Heart right ventricle (tissue), 16 donors: ENCODE results near the gene RAB28. TPM values are rescaled to one million over a fixed set of nuclear protein-coding genes. Genes with fewer than 3 reads are reported as not detected.

Experiments
- ATAC-seq, 8 donors: fragments of 200-7000 bp; cut with Tn5 transposase; one replicate each; pipeline ENCODE4 v1.9.1; 2020; ENCODE audit warnings: mild to moderate bottlenecking in 8 of 8, moderate library complexity in 8 of 8, moderate number of reproducible peaks in 1 of 8
- DNase-seq, 2 donors: peaks; one replicate each; pipeline ENCODE4 v3.0.0-alpha.2; 2020
- H3K27ac ChIP-seq, 10 donors: fragments of 200-600 bp; sonication (generic) in 2 of 10; one replicate each; pipeline versions ENCODE4 v1.5.0 to v1.8.0; 2020 to 2022; ENCODE audit warnings: mild to moderate bottlenecking in 3 of 10
- H3K27me3 ChIP-seq, 7 donors: fragments of 200-600 bp; one replicate each; pipeline ENCODE4 v1.8.0; 2021 to 2022; ENCODE audit warnings: mild to moderate bottlenecking in 2 of 7
- H3K36me3 ChIP-seq, 9 donors: fragments of 200-600 bp; sonication (generic) in 1 of 9; one replicate each; pipeline versions ENCODE4 v1.5.0 to v1.8.0; 2020 to 2022; ENCODE audit warnings: mild to moderate bottlenecking in 2 of 9
- H3K4me1 ChIP-seq, 9 donors: fragments of 200-600 bp; sonication (generic) in 1 of 9; one replicate each; pipeline versions ENCODE4 v1.5.0 to v1.8.0; 2020 to 2022; ENCODE audit warnings: mild to moderate bottlenecking in 4 of 9
- H3K4me3 ChIP-seq, 10 donors: fragments of 200-600 bp; sonication (generic) in 2 of 10; one replicate each; pipeline versions ENCODE4 v1.5.0 to v1.8.0; 2020 to 2022; ENCODE audit warnings: mild to moderate bottlenecking in 7 of 10, moderate library complexity in 2 of 10
- H3K9me3 ChIP-seq, 11 donors: fragments of 200-600 bp in 10 of 11; sonication (generic) in 2 of 11; one replicate each; pipeline versions ENCODE4 v1.5.0 to v1.8.0; 2013 to 2022; ENCODE audit warnings: mild to moderate bottlenecking in 2 of 11, control low read depth in 1 of 11, moderate library complexity in 1 of 11
- CTCF ChIP-seq, 9 donors: fragments of 200-600 bp; sonication (generic) in 2 of 9; IDR thresholded peaks; one replicate each; pipeline versions ENCODE4 v1.5.0 to v1.8.0; 2021 to 2022; ENCODE audit warnings: antibody characterized with exemption in 9 of 9, mild to moderate bottlenecking in 5 of 9, moderate library complexity in 1 of 9
- WGBS, 2 donors: extraction: QIAGEN DNeasy Blood & Tissue Kit; methylation state at CpG; one replicate each; pipeline ENCODE4 v1.1.7; 2013; ENCODE audit warnings: inconsistent platforms in 1 of 2; 5-methylcytosine and 5-hydroxymethylcytosine counted together
- intact Hi-C, 10 donors: fragments of 100-400 bp; cut with DNase I; formaldehyde crosslinking; loops; one replicate each; pipeline versions ENCODE4 v1.11.1 to v1.14.2; 2022
- polyA plus RNA-seq, 2 donors: library from polyadenylated mRNA; stranded (reverse); fragments of 200-250 nt; gene quantifications; one replicate each; pipeline ENCODE4 v1.2.3, GENCODE V29; 2013
- total RNA-seq, 10 donors: library from RNA; stranded (reverse); fragmentation: NEBNext Ultra II Directional in 3 of 10; extraction: Animal tissue kit (Norgen Biotek cat#: 25700) in 3 of 10; gene quantifications; one replicate each; pipeline versions ENCODE4 v1.2.1 to v1.2.4, GENCODE V29; 2021 to 2023
- donor health status: Arrhythmogenic right ventricular cardiomyopathy.
- donor health status: ischemic (EF 13 %, LVEDD 7.1; RV severe dilation, severe dysfunction).
- donor health status: healthy with polysubstance abuse.
- donor health status: DM: no; HTN: yes; CAD: no.
- donor health status: DM: no; HTN: no; CAD: no.
- donor health status: ischemic (EF 25% LVEDD 6.9; RV normal size, moderate dysfunction).
- donor health status: ischemic (EF 25% LVEDD 5.7; RV mildly dilated, moderate dysfunction).
- donor health status: healthy.
- donor health status: DM: yes; HTN: yes; CAD: no.
- donor health status: Ischemic cardiomyopathy.
- donor health status: ischemic (EF 35%, LVEDD 5.7; RV mildly dilated, moderate dysfunction).
- donor health status: nonischemic (EF 11% LVEDD 7.7; RV severe dilation, severe dysfunction).
- donor health status: DM: yes; HTN: yes; CAD: no.
- donor health status: PGD.
- donor health status: ischemic (EF 29% LVEDD 5.4; RV normal size, mild dysfunction).
- donor health status: nonischemic (EF 23%, LVEDD 6.1; RV moderate dilation, normal function).

RAB28 gene
- total and polyA plus RNA-seq, 12 donors = 12.7 to 27.5 (median 20.3) TPM

GRCh38 chr4:13476915-13477314, 7.2 kb downstream of the RAB28 start:
- Histone ChIP-seq H3K9me3 (no peaks in the 10 kb centered on the region), H3K36me3 (peaks cover 0 to 41% (median 0%) of the 10 kb centered on the region in 9 donors), H3K4me1 (peaks cover 0 to 43% (median 15%) of the 10 kb centered on the region in 9 donors), H3K4me3 (no peak overlapping the region), H3K27me3 (no peaks in the 10 kb centered on the region), H3K27ac (peak overlapping the region in 5 of 10 donors; percentile 50 to 73 (median 57))
- DNase-seq (no peak), ATAC-seq (peak in 3 of 8 donors; percentile 17 to 46 (median 33))
- TF ChIP-seq CTCF (IDR thresholded peaks at IDR 0.05) = no peak
- 46 to 52% methylated on average over 2 of the region's 2 CpGs for WGBS, 2 donors
- intact Hi-C loops = loop anchor here in 3 of 10 donors (10.0 kb wide), 2 partner anchors 62 to 72 kb away; no protein-coding TSS in a partner anchor

GRCh38 chr4:13476152-13476551, 8.0 kb downstream of the RAB28 start:
- intact Hi-C loops = loop anchor here in 3 of 10 donors (10.0 kb wide), 2 partner anchors 61 to 71 kb away; no protein-coding TSS in a partner anchor
- H3K4me3 ChIP-seq = no peak overlapping the region
- peaks cover 0 to 41% (median 0%) of the 10 kb centered on the region in 9 donors for H3K36me3 ChIP-seq
- H3K27me3 ChIP-seq = no peaks in the 10 kb centered on the region
- ATAC-seq (peak in 3 of 8 donors; percentile 47 to 83 (median 70)), DNase-seq (no peak)
- H3K9me3 ChIP-seq = no peaks in the 10 kb centered on the region
- peak overlapping the region in 6 of 10 donors; percentile 16 to 73 (median 58) for H3K27ac ChIP-seq
- TF ChIP-seq CTCF (IDR thresholded peaks at IDR 0.05) = no peak
- peaks cover 0 to 35% (median 14%) of the 10 kb centered on the region in 9 donors for H3K4me1 ChIP-seq

GRCh38 chr4:13471400-13471799, 12.7 kb downstream of the RAB28 start:
- peaks cover 0 to 21% (median 0%) of the 10 kb centered on the region in 9 donors for H3K36me3 ChIP-seq
- no peak overlapping the region for H3K27ac ChIP-seq
- no peak overlapping the region for H3K4me3 ChIP-seq
- intact Hi-C loops = loop anchor here in 3 of 10 donors (10.0 kb wide), 2 partner anchors 57 to 67 kb away; no protein-coding TSS in a partner anchor
- no peak for DNase-seq
- H3K27me3 ChIP-seq = no peaks in the 10 kb centered on the region
- 52 to 79% methylated on average over 3 of the region's 3 CpGs for WGBS, 2 donors
- TF ChIP-seq CTCF (IDR thresholded peaks at IDR 0.05) = no peak
- H3K4me1 ChIP-seq = peaks cover 0 to 9% (median 0%) of the 10 kb centered on the region in 9 donors
- peak in 1 of 8 donors; percentile 49 for ATAC-seq
- no peaks in the 10 kb centered on the region for H3K9me3 ChIP-seq

- no peak for TF ChIP-seq CTCF (IDR thresholded peaks at IDR 0.05)
- no peaks in the 10 kb centered on the region for H3K27me3 ChIP-seq
- no peak overlapping the region for H3K27ac ChIP-seq
- ATAC-seq = no peak
- peaks cover 0 to 9% (median 0%) of the 10 kb centered on the region in 11 donors for H3K9me3 ChIP-seq
- H3K4me1 ChIP-seq = no peaks in the 10 kb centered on the region
- H3K4me3 ChIP-seq = no peak overlapping the region
- DNase-seq = no peak
- H3K36me3 ChIP-seq = peaks cover 0 to 21% (median 0%) of the 10 kb centered on the region in 9 donors
- intact Hi-C loops = loop anchor here in 3 of 10 donors (10.0 kb wide), 2 partner anchors 56 to 66 kb away; no protein-coding TSS in a partner anchor
These were observed 13.8 kb downstream of the RAB28 start for GRCh38 chr4:13470379-13470778.
